GM19324 (cell line): Measurements from ENCODE around the gene LRRD1.
"Not testable (repeated sequence)": the region's sequence is repeated elsewhere in the genome, so short reads cannot be mapped to it uniquely, and the experiment has no call there.

Source experiments
- ATAC-seq: cut with Tn5 transposase; IDR thresholded peaks from one replicate; pipeline ENCODE4 v1.9.1; 2021; ENCODE audit warnings: mild to moderate bottlenecking, moderate library complexity; ENCODE audit not compliant: unreplicated experiment, low FRiP score

Gene LRRD1

GRCh38 chr7:92143192-92143880, 35.6 kb downstream of the LRRD1 start:
- not testable (repeated sequence) for ATAC-seq

- not testable (repeated sequence) for ATAC-seq
Observed at GRCh38 chr7:92142791-92143190, 36.2 kb downstream of the LRRD1 start.

GRCh38 chr7:92141161-92141560, 37.8 kb downstream of the LRRD1 start:
- no peak for ATAC-seq

GRCh38 chr7:92137557-92137956, 41.4 kb downstream of the LRRD1 start:
- ATAC-seq, result no peak

GRCh38 chr7:92135052-92135889, 43.7 kb downstream of the LRRD1 start:
- ATAC-seq, result no peak

- ATAC-seq, result peak; percentile 88
Observed at GRCh38 chr7:92134271-92135051, 44.5 kb downstream of the LRRD1 start, which contains the start of gene CYP51A1. CYP51A1 (minus strand) TSS chr7:92134477; CDS start chr7:92134364, 113 bp downstream.

GRCh38 chr7:92133737-92134270, 45.1 kb downstream of the LRRD1 start:
- ATAC-seq, result peak; percentile 36

- ATAC-seq, result no peak
Observed at GRCh38 chr7:92133133-92133736, 45.7 kb downstream of the LRRD1 start.

GRCh38 chr7:92131764-92132330, 47.1 kb downstream of the LRRD1 start:
- ATAC-seq, result no peak

- ATAC-seq, result no peak
Observed at GRCh38 chr7:92131093-92131492, 47.8 kb downstream of the LRRD1 start.

- ATAC-seq, result no peak
Observed at GRCh38 chr7:92121681-92122080, 57.3 kb downstream of the LRRD1 start.

GRCh38 chr7:92119213-92119759, 59.7 kb downstream of the LRRD1 start:
- no peak for ATAC-seq

- no peak for ATAC-seq
Observed at GRCh38 chr7:92116949-92117348, 62.0 kb downstream of the LRRD1 start.

GRCh38 chr7:92115821-92116220, 63.1 kb downstream of the LRRD1 start:
- no peak for ATAC-seq

GRCh38 chr7:92110857-92111256, 68.1 kb downstream of the LRRD1 start:
- no peak for ATAC-seq

GRCh38 chr7:92108821-92109220, 70.1 kb downstream of the LRRD1 start:
- no peak for ATAC-seq

- not testable (repeated sequence) for ATAC-seq
Observed at GRCh38 chr7:92102862-92103261, 76.1 kb downstream of the LRRD1 start.

GRCh38 chr7:92100534-92100933, 78.4 kb downstream of the LRRD1 start:
- no peak for ATAC-seq

GRCh38 chr7:92095380-92095779, 83.6 kb downstream of the LRRD1 start:
- ATAC-seq, result no peak
